Fibroblast of skin of left quadriceps (primary cell): Measurements from ENCODE around the gene CCN5.

Experiments
- DNase-seq, 2 experiments: peaks; one replicate each; pipeline ENCODE4 v3.0.0-alpha.2; 2013; ENCODE audit warnings: low read depth in 2 of 2

The CCN5 gene

DNA sequence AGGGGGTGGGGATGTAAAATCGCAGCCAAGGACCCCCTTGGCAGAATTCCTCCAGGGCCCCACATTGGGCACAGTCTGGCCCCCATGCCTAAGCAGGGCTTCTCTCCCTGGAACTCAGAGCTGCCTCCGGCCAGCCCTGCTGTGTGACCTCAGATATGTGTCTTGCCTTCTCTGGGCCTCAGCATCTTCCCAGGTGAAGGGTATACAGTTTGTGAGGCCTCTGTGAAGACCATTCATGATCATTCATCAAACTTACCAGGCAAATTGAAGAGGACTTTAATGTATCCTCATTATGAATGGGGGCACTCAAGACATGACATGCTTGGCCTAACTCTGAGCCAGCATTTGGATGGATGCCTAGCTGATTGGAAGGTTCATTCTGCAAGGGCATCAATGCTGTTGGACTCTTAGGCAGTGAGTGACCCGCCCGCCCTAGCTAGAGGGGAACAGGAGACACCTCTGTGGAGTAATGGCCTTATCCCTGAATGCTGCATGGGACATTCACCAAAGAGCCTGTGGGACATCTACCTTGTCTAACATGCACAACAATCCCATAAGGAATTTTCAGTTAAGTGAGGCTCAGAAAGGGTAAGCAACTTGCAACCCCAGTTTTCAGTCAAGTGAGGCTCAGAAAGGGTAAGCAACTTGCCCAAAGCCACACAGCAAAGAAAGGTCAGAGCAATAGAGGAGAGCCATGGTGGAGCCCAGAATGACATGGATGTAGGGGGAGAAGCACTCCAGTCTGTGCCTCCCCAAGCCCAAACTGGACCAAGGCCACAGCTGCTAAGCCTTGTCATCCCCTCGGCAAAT lies 535 bp downstream of the CCN5 start:
- no peak for DNase-seq

DNA sequence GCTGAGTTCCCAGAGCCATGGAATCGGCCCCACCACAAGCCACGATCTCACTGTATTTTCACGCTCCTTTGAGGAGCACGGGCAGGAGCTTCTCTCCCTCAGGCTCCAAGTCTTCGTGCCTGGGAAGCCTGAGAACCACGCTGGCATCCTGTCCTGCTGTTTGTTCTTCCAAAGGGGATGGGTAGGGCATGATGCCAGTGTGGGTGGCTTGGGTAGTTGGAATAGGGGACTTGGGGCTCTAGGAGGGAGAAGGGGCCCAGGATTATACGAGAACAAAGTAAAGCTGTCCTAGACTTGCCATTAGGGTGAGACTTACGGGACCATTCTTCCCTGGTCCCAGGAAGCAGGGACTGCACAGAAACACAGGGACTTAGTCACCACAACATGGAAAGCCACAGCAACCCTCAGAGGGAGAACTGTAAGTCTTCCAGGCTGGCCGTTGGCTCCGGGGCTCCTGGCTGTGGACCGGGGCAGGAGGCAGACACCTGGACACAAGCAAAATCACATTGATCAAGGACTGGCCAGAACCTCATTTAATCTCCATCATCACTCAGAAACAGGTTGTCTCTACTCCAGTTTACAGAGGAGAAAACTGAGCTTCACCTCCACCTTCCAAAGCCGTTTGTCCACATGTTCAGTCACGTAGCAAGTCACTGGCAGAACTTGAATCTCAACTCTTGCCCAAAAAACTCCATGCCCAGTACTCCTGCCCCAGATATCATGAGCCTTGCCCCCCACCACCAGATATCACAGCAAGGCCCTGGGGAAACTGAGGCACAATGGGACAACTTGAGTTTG lies 1.3 kb downstream of the CCN5 start:
- no peak for DNase-seq

DNA sequence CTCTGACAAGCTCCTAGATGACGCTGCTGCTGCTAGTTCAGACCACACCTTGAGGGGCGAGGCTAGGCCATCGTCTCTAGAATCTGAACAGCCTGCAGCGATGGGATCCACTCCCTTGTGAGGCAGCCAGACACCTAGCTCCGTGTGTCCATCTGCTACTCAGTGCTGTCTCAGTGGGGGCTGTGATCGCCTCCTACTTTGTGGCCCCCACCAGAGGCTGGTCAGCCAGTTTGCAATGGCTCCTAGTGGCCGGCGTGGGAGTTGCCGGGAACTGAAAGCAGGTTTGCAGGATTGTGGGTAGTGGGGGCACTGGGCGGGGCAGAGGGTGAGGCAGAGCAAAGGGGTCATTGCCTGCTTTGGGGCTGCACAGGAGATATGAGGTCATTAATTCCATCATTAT lies 2.8 kb downstream of the CCN5 start:
- no peak for DNase-seq

DNA sequence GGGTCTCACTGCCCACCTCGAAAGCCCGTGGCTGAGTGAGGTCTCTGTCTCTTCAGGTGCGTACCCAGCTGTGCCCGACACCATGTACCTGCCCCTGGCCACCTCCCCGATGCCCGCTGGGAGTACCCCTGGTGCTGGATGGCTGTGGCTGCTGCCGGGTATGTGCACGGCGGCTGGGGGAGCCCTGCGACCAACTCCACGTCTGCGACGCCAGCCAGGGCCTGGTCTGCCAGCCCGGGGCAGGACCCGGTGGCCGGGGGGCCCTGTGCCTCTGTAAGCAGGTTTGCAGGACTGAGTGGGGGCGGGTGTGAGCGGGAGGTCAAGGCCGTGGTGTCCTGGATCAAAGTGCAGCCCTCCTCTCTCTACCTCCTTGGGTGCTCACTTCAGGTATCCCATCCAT lies 4.7 kb downstream of the CCN5 start:
- DNase-seq = no peak

DNA sequence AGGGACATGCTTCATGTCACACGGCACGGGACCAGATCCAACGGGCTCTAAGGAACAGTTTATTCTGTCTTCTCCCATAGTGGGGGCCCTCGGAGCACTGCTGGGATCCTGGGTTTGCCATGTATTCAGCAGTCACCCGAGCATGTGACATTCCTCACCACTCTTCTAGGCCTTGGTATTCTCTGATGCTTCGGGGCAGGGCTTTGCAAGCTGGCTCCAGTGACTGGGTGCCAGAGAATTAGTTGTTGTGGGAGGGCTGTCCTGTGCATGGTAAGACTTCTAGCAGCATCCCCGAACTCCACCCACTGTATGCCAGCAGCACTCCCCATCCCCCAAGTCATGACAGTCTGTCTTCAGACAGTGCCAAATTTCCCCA lies 5.4 kb downstream of the CCN5 start:
- DNase-seq = no peak

DNA sequence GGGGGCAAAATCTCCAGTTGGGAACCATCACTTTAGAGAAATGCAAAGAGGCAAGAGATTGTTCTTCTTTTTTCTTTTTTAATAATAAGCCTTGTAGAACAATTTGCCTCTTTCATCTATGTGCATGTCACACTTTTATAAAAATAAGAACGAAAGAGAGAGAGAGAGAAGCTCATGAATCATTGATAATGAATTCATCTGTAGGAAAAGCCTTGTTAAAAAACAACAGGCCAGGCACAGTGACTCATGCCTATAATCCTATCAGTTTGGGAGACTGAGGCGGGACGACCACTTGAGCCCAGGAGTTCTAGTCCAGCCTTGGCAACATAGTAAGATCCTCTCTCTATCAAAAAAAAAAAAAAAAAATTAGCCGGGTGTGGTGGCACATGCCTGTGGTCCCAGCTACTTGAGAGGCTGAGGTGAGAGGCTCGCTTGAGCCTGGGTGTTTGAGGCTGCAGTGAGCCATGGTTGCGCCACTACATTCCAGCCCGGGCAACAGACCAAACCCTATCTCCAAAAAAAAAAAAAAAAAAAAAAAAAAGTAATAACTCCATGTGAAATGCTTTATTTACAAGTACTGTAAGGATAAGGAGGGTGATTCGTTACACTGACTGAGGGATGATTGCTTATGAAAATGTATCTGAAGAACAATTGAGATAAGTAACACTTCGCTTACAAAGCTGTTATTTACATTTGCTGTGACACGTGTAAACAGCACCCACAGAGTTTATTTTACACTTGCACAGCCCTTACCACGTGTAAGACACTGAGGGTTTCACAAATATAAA lies 6.0 kb downstream of the CCN5 start:
- peak; percentile 62 to 69 for DNase-seq

DNA sequence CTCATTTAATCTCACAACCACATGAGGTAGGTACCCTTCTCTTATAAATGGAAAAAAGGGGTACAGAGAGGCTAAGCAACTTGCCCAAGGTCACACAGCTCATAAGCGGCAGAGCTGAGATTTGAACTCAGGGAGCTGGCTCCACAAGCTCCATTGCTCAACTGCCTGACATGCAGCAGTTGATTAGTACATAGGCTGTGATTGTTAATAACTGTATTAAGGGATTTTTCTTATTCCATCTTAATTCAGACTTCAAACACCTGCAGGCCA lies 6.6 kb downstream of the CCN5 start:
- no peak for DNase-seq

DNA sequence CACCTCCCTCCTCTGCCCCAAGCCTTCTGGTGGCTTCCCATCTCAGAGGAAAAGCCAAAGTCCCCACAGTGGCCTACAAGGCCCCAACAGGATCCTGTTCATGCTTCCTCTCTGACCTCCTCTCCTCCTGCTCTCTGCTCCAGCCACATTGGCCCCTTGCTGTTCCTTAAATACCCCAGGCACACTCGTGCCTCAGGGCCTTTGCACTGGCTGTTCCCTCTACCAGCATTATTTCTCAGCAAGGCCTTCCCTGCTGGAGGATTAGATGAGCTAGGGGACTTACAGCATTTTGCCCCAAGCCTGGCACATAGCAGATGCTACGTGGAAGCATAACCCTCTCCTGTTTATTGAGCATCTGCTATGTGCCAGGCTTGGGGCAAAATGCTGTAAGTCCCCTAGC lies 7.8 kb downstream of the CCN5 start:
- no peak for DNase-seq

DNA sequence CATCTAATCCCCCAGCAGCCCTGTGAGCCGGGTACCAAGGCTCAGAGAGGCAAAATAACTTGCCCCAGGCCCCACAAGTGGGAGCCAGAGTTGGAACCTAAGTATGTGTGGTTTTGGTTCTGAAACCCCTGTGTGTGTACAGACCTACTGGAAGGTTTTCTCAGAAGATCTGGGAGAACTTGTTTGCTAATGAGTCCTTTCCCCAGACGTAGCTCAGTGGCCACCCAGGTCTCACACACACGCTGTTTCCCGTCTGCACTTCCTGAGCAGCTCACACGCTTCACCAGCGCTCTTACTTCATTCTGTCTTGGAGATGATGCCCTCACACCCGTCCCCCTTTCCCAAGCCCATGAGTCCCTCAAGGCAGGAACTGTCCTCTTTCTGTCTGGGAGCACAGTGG lies 8.2 kb downstream of the CCN5 start:
- no peak for DNase-seq

DNA sequence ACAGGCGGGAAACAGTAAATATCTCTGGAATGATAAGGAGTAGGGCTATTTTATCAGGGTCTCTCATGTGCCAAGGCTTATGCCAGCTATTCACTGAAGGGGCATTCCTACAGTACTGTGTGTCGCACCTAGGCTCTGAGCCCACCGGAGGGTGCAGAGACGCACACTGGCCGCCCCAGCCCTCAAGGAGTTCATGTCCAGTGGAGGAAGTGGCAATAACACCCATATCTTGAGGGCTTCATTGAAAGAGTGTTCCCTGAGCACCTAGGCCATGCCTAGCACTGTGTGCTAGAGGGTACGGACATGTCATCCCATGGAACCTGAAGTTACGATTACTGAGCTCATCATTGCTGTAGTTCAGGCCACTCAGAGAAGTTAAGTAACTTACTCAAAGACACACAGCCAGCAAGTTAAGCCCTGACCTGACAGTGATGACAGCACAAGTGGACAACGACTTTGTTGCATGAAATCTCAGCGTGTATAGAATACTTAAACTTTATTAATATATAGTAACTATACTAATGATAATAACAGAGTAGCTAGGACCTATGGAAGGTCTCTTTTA lies 8.7 kb downstream of the CCN5 start:
- no peak for DNase-seq

DNA sequence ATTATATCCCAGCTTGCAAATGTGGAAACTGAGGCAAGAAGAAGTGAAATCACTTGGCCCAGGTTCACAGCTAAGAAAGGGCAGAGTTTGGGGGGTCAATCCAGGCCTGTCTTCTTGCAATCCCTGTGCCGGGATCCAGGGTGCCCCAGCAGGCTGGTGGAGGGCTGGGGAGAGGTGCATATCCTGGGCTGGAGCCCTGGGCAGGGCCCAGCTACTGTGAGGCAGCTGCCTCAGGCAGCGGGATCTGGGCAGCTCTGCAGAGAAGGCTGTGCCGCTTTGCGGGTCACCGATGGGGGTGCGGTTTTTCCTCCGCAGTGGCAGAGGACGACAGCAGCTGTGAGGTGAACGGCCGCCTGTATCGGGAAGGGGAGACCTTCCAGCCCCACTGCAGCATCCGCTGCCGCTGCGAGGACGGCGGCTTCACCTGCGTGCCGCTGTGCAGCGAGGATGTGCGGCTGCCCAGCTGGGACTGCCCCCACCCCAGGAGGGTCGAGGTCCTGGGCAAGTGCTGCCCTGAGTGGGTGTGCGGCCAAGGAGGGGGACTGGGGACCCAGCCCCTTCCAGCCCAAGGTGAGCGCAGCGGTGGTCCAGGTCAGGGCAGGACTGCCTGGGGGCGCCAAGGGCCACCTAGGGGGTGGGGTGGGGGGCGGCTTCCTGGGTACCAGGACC lies 9.4 kb downstream of the CCN5 start:
- DNase-seq = no peak

DNA sequence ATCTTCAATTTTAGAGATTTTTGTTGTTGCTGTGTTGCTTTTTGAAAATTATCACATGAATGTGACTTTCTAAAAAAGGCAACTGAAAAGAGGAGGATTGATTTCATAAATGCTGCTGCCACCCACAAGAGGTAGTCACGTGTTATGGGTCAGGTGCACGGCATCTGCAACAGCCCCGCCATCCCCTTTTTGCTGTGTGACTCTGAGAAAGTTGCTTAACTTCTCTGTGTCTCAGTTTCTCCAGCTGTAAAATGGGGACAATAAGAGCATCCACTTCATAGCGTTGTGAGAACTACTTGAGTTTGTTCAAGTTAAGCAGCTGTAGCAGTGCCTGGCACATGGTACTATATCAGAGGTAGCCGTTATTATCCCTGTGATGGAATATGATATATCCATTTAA lies 10.7 kb downstream of the CCN5 start:
- DNase-seq = no peak

DNA sequence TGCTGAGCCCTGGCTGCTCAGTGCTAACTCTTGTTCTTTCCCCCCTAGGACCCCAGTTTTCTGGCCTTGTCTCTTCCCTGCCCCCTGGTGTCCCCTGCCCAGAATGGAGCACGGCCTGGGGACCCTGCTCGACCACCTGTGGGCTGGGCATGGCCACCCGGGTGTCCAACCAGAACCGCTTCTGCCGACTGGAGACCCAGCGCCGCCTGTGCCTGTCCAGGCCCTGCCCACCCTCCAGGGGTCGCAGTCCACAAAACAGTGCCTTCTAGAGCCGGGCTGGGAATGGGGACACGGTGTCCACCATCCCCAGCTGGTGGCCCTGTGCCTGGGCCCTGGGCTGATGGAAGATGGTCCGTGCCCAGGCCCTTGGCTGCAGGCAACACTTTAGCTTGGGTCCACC lies 11.9 kb downstream of the CCN5 start:
- DNase-seq = no peak

DNA sequence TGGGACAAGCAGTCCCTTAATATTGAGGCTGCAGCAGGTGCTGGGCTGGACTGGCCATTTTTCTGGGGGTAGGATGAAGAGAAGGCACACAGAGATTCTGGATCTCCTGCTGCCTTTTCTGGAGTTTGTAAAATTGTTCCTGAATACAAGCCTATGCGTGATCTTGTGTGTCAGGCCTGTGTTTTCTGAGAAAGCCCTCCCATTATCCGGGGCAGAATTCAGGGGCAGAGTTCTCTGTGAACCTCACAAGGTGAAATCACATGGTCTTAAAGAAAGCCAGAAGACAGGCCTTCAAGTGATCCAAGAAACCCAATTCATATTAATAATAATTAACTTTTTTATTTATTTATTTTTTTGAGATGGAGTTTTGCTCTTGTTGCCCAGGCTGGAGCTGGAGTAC lies 12.5 kb downstream of the CCN5 start:
- DNase-seq = no peak

DNA sequence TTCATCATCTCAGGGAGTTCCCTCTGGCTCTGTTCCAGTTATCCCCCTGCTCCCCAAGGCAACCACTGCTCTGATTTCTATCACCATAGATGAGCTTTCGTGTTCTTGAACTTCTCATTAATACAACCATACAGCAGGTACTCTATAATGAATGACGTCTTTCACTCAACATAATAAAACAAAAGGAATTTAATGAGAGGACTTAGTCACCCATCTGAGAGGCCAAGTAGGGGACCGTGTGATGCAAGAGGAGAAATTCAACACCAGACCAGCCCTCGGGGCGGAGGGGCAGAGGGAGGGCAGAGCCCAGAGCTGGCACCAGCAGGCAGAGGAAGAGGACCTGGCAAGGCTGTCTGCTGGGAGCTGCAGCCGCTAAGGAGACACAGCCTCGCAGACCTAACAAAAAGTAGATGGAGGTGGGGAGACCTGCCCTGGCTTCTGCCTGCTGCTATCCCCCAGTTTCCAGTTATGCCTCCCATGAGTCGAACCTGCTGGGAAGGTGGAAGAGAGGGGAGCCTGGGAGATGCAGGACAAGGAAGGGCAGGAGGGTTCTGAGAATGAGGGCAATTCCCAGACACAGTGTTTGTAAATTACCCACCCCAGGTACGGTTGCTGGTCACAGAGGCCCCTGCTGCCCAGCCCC lies 13.8 kb downstream of the CCN5 start:
- no peak for DNase-seq

DNA sequence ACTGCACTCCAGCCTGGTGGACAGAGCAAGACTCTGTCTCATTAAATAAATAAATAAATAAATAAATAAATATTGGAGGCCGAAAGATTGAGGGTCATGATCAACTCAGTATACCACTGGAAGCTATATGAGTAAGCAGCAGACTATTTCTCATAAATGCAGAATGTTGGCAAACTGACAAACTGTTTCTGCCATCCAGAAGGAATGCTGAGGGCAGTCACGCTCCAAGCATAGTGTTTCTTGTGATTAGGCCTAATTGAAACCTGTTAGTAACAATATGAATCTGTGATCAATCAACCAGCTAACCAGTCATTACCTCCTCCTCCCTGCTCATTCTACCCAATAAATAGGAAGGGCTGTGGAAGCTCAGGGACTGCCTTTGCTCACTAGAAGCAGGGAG lies 15.3 kb downstream of the CCN5 start:
- DNase-seq = peak; percentile 91 to 92

DNA sequence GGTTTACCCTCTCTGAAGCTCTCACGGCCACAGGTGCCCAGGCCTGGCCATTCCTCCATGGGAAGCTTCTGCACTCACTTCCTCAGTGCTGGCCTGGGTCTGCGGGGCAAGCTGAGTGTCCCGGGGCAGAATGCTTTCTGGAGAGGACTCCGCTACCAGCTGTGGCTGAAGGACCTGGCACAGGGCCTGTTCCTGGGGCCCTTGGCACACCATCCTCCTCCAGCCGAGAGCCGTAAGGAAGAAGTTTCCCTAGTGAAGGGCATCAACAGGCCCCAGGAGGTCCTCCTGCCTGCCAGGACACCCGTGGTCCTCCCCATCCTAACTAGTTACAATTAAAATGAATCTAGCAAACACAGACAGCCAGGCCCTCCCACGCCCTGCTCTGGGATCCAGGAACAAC lies 16.5 kb downstream of the CCN5 start:
- DNase-seq = no peak

DNA sequence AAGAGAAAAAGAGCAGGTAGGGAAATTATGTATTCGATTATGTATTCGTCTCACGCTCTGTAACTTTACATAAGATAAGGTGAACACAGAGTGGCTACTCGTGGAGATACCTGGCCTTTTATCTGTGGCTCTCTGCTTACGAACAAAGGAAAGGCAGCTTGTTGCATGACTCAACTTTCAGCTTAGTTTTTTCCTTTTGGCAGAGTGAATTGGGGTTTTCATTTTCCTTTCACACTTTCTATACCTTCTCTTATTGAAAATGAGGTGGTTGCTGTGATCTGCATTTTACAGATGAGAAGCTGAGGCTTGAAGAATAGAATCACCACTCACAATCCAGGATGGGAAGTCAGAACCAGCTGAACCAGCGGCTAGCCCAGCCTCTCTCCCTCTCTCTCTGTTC lies 17.2 kb downstream of the CCN5 start:
- DNase-seq = no peak

DNA sequence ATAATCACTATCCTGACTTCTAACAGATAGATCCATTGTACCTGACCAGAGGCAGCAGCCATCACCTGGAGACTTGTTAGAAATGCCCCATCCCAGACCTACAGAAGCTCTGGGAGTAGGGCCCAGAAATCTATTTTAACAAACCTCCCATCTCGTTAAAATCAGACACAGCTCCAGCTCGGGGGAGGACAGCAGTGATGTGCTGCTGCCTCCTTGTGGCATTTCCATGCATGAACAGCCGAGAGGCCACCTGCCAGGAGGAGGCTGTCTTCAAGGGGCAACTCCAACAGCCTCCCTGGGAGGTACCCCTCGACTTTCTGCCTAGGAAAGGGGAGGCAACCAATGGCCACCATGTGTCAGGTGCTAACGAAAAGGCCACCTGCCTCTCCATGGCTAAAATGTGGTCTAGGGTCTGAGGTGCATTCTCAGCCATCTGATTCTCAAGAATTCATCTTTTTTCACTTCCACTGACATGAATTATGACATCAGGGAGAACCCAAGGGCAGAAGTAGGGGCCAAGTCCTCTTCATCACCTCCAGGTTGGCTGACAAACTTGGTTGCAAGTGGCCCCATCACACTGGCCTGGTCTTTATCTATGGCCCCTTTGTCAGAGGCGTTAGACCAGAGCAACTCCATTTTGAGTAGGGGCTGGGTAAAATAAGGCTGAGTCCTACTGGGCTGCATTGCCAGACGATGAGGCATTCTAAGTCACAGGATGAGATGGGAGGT lies 18.3 kb downstream of the CCN5 start:
- no peak for DNase-seq

DNA sequence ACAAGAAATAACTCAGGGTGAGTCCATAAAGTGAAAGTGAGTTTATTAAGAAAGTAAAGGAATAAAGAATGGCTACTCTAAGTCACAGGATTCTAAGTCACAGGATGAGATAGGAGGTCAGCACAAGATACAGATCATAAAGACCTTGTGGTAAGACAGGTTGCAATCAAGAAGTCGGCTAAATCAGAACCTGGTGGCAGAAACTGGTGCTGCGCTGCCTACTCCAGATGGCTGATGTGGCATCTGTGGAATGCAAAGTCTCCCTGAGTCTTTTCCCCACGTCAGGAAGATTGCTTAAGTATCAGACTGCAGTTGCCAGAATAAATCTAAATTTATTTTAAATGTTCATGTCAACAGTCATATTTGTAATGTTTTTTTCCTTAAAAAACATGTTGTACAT lies 19.8 kb downstream of the CCN5 start:
- DNase-seq = peak in 1 of 2 experiments; percentile 52

DNA sequence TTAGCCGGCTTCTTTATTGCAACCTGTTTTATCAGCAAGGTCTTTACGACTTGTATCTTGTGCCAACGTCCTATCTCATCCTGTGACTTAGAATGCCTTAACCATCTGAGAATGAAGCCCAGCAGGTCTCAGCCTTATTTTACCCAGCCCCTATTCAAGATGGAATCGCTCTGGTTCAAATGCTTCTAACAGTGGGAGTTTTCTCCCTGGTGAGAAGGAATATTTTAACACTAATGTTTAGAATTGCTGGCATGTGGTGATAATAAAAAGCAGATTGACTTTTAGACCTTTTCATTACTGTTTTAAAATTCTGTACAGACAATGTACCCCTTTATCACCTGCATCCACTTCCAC lies 20.6 kb downstream of the CCN5 start:
- DNase-seq = no peak
